HepG2 (cell line): Measurements from ENCODE around the gene C22orf15. TPM values are rescaled to one million over a fixed set of nuclear protein-coding genes. Genes with fewer than 3 reads are reported as not detected.

ENCODE experiments used
- AGO1 ChIP-seq: fragments of 200-400 bp; formaldehyde crosslinking; IDR thresholded peaks from 2 replicates; pipeline ENCODE4 v1.6.1; 2017; ENCODE audit warnings: mild to moderate bottlenecking, low read depth, low read length, moderate library complexity; ENCODE audit not compliant: poor library complexity, severe bottlenecking
- ELF1 ChIP-seq: sonication (generic); formaldehyde crosslinking; IDR thresholded peaks from 2 replicates; pipeline ENCODE4 v1.4.0; 2020; ENCODE audit warnings: missing genetic modification reagents
- HOXA3 ChIP-seq: sonication (generic); formaldehyde crosslinking; IDR thresholded peaks from 2 replicates; pipeline ENCODE4 v1.5.0; 2020; ENCODE audit warnings: missing genetic modification reagents
- NONO ChIP-seq, 2 experiments: fragments of 450-650 bp in 1 of 2; sonication (generic) in 1 of 2; formaldehyde crosslinking in 1 of 2; IDR thresholded peaks in 1 of 2; conservative IDR thresholded peaks in 1 of 2; 2 replicates each; pipeline versions ENCODE4 v1.6.1 to v1.8.0; 2017 to 2022; ENCODE audit warnings: mild to moderate bottlenecking in 1 of 2, missing genetic modification reagents in 1 of 2, moderate library complexity in 1 of 2
- NR2F6 ChIP-seq, 2 experiments: IDR thresholded peaks; 2 replicates each; pipeline ENCODE4 v1.6.1; 2016; ENCODE audit warnings: antibody characterized with exemption in 1 of 2, mild to moderate bottlenecking in 1 of 2
- ONECUT2 ChIP-seq: sonication (generic); formaldehyde crosslinking; IDR thresholded peaks from 2 replicates; pipeline ENCODE4 v1.4.0; 2020; ENCODE audit warnings: missing genetic modification reagents
- PITX1 ChIP-seq: sonication (generic); formaldehyde crosslinking; IDR thresholded peaks from 2 replicates; pipeline ENCODE4 v1.5.1; 2020; ENCODE audit warnings: mild to moderate bottlenecking, missing genetic modification reagents
- SMYD3 ChIP-seq: sonication (generic); formaldehyde crosslinking; IDR thresholded peaks from 2 replicates; pipeline ENCODE4 v1.8.1; 2023; ENCODE audit warnings: mild to moderate bottlenecking, missing genetic modification reagents
- SP2 ChIP-seq: sonication (generic); formaldehyde crosslinking; IDR thresholded peaks from 2 replicates; pipeline ENCODE4 v1.5.1; 2020; ENCODE audit warnings: mild to moderate bottlenecking, missing genetic modification reagents
- SP4 ChIP-seq: sonication (generic); formaldehyde crosslinking; IDR thresholded peaks from 2 replicates; pipeline ENCODE4 v1.8.1; 2023; ENCODE audit warnings: mild to moderate bottlenecking, missing genetic modification reagents
- ZBTB7A ChIP-seq: sonication (generic); formaldehyde crosslinking; IDR thresholded peaks from 2 replicates; pipeline ENCODE4 v1.8.0; 2022; ENCODE audit warnings: mild to moderate bottlenecking, missing genetic modification reagents
- ZHX1 ChIP-seq: sonication (generic); formaldehyde crosslinking; IDR thresholded peaks from 2 replicates; pipeline ENCODE4 v1.8.1; 2022; ENCODE audit warnings: low read depth, mild to moderate bottlenecking, missing genetic modification reagents
- ZNF12 ChIP-seq: sonication (generic); formaldehyde crosslinking; IDR thresholded peaks from 2 replicates; pipeline ENCODE4 v1.5.0; 2020; ENCODE audit warnings: missing genetic modification reagents
- ZNF180 ChIP-seq: sonication (generic); formaldehyde crosslinking; IDR thresholded peaks from 2 replicates; pipeline ENCODE4 v1.4.0; 2020; ENCODE audit warnings: low read depth, missing genetic modification reagents, borderline replicate concordance
- ZNF446 ChIP-seq: sonication (generic); formaldehyde crosslinking; IDR thresholded peaks from 2 replicates; pipeline ENCODE4 v1.5.0; 2020; ENCODE audit warnings: mild to moderate bottlenecking, missing genetic modification reagents
- ZNF501 ChIP-seq: sonication (generic); formaldehyde crosslinking; IDR thresholded peaks from 2 replicates; pipeline ENCODE4 v1.5.1; 2020; ENCODE audit warnings: mild to moderate bottlenecking, moderate library complexity, missing genetic modification reagents
- ZNF713 ChIP-seq: sonication (generic); formaldehyde crosslinking; IDR thresholded peaks from 2 replicates; pipeline ENCODE4 v1.4.0; 2020; ENCODE audit warnings: mild to moderate bottlenecking, missing genetic modification reagents
- polyA plus RNA-seq, 8 experiments: library from polyadenylated mRNA; depleted of rRNA in 3 of 8; stranded (reverse) in 7 of 8; unstranded in 1 of 8; fragments of >200 nt; fragmentation: Illumina TruSeq in 4 of 8; extraction: Trizol in 4 of 8; gene quantifications; 2 replicates each; pipeline versions ENCODE4 v1.2.1 to v1.2.3, GENCODE V29; 2011 to 2016; ENCODE audit warnings: low read depth in 4 of 8, missing spikeins in 1 of 8, mixed read lengths in 1 of 8; ENCODE audit not compliant: insufficient read depth in 1 of 8
- total RNA-seq, 5 experiments: library from RNA; depleted of rRNA; stranded (reverse); fragments of >200 nt; fragmentation: Illumina TruSeq; extraction: Trizol; gene quantifications; 2 replicates each; pipeline ENCODE4 v1.2.3, GENCODE V29; 2016; ENCODE audit warnings: low read depth in 1 of 5
- TF ChIP-seq, protein P1 (sequence below): sonication (generic); formaldehyde crosslinking; IDR thresholded peaks from 2 replicates; pipeline ENCODE4 v1.5.1; 2020; ENCODE audit warnings: mild to moderate bottlenecking, missing genetic modification reagents, moderate library complexity
- TF ChIP-seq, protein P2 (sequence below): sonication (generic); formaldehyde crosslinking; IDR thresholded peaks from 2 replicates; pipeline ENCODE4 v1.8.1; 2023; ENCODE audit warnings: mild to moderate bottlenecking, missing genetic modification reagents

The C22orf15 gene
- total and polyA plus RNA-seq, 2 of the 13 experiments (the other 11 are each of a cell fraction or from before 2014, with no cell fraction given) = not detected

GRCh38 chr22:23750714-23751440, 11.9 kb upstream of the C22orf15 start, which contains the start of gene ZNF70 (continued):
- TF ChIP-seq, protein P1, sequence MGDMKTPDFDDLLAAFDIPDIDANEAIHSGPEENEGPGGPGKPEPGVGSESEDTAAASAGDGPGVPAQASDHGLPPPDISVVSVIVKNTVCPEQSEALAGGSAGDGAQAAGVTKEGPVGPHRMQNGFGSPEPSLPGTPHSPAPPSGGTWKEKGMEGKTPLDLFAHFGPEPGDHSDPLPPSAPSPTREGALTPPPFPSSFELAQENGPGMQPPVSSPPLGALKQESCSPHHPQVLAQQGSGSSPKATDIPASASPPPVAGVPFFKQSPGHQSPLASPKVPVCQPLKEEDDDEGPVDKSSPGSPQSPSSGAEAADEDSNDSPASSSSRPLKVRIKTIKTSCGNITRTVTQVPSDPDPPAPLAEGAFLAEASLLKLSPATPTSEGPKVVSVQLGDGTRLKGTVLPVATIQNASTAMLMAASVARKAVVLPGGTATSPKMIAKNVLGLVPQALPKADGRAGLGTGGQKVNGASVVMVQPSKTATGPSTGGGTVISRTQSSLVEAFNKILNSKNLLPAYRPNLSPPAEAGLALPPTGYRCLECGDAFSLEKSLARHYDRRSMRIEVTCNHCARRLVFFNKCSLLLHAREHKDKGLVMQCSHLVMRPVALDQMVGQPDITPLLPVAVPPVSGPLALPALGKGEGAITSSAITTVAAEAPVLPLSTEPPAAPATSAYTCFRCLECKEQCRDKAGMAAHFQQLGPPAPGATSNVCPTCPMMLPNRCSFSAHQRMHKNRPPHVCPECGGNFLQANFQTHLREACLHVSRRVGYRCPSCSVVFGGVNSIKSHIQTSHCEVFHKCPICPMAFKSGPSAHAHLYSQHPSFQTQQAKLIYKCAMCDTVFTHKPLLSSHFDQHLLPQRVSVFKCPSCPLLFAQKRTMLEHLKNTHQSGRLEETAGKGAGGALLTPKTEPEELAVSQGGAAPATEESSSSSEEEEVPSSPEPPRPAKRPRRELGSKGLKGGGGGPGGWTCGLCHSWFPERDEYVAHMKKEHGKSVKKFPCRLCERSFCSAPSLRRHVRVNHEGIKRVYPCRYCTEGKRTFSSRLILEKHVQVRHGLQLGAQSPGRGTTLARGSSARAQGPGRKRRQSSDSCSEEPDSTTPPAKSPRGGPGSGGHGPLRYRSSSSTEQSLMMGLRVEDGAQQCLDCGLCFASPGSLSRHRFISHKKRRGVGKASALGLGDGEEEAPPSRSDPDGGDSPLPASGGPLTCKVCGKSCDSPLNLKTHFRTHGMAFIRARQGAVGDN (CRISPR knock-in tag) = peak; percentile 91
- TF ChIP-seq ZNF12 (no peak), SP2 (CRISPR knock-in tag) (peak; percentile 67), ONECUT2 (CRISPR knock-in tag) (no peak), ZNF501 (peak; percentile 31; the same call in 1 of the 2 replicates), ZNF446 (CRISPR knock-in tag) (no peak; the same call in 1 of the 2 replicates), HOXA3 (CRISPR knock-in tag) (peak; percentile 74), ZNF180 (CRISPR knock-in tag) (no peak), NR2F6 (IDR thresholded peaks at IDR 0.05) (no peak), NR2F6 (CRISPR knock-in tag; IDR thresholded peaks at IDR 0.05) (peak; percentile 4; the same call in 1 of the 2 replicates), NONO (IDR thresholded peaks at IDR 0.05) (no peak), NONO (CRISPR knock-in tag; conservative IDR thresholded peaks at IDR 0.05) (peak; percentile 66), ZHX1 (CRISPR knock-in tag) (0 out of 2 replicates have a peak, but pooled peaks have one; percentile 28), ELF1 (CRISPR knock-in tag) (peak; percentile 48), ZBTB7A (peak; percentile 23; the same call in 1 of the 2 replicates), PITX1 (CRISPR knock-in tag) (peak; percentile 9; the same call in 1 of the 2 replicates), ZNF713 (peak; percentile 42; the same call in 1 of the 2 replicates), AGO1 (no peak), SP4 (CRISPR knock-in tag) (peak; percentile 76; the same call in 1 of the 2 replicates), SMYD3 (CRISPR knock-in tag) (no peak)
- TF ChIP-seq, protein P2, sequence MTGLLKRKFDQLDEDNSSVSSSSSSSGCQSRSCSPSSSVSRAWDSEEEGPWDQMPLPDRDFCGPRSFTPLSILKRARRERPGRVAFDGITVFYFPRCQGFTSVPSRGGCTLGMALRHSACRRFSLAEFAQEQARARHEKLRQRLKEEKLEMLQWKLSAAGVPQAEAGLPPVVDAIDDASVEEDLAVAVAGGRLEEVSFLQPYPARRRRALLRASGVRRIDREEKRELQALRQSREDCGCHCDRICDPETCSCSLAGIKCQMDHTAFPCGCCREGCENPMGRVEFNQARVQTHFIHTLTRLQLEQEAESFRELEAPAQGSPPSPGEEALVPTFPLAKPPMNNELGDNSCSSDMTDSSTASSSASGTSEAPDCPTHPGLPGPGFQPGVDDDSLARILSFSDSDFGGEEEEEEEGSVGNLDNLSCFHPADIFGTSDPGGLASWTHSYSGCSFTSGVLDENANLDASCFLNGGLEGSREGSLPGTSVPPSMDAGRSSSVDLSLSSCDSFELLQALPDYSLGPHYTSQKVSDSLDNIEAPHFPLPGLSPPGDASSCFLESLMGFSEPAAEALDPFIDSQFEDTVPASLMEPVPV (CRISPR knock-in tag) = no peak
